Activated B cell treated with CpG ODN at 0.5 μM for 24 hours (primary cell): ENCODE data around the gene SNX9. TPM values are rescaled to one million over a fixed set of nuclear protein-coding genes. Genes with fewer than 3 reads are reported as not detected.

Source experiments
- ATAC-seq: fragments of 200-7000 bp; cut with Tn5 transposase; one replicate; pipeline ENCODE4 v1.10.0; 2021; ENCODE audit warnings: low read depth, mild to moderate bottlenecking, moderate library complexity
- CTCF ChIA-PET: fragments of 350-600 bp; sonication (Branson Sonifier 250); formaldehyde crosslinking; loops from one replicate; lab custom pipeline; 2021; ENCODE audit warnings: antibody characterized with exemption; lab: Charles Lee
- POLR2A ChIA-PET: fragments of 350-600 bp; sonication (Branson Sonifier 250); formaldehyde crosslinking; loops from one replicate; lab custom pipeline; 2021; ENCODE audit warnings: antibody characterized with exemption; lab: Charles Lee
- DNase-seq: peaks from one replicate; pipeline ENCODE4 v3.0.0; 2022
- H3K27ac Mint-ChIP-seq: one replicate; pipeline ENCODE4 v1.8.0; 2020; ENCODE audit warnings: mixed read lengths
- H3K27me3 Mint-ChIP-seq: one replicate; pipeline ENCODE4 v1.8.0; 2021; ENCODE audit warnings: mixed read lengths
- H3K36me3 Mint-ChIP-seq: one replicate; pipeline ENCODE4 v1.8.0; 2021; ENCODE audit warnings: low read depth, mixed read lengths
- H3K4me1 Mint-ChIP-seq: one replicate; pipeline ENCODE4 v1.8.0; 2021; ENCODE audit warnings: mixed read lengths
- H3K4me3 Mint-ChIP-seq: one replicate; pipeline ENCODE4 v1.8.0; 2020; ENCODE audit warnings: mild to moderate bottlenecking, mixed read lengths
- H3K9me3 Mint-ChIP-seq: one replicate; pipeline ENCODE4 v1.8.0; 2020; ENCODE audit warnings: mixed read lengths
- intact Hi-C: fragments of 100-400 bp; cut with micrococcal nuclease; formaldehyde crosslinking; loops from one replicate; pipeline ENCODE4 v1.15.1; 2024
- total RNA-seq: library from RNA; stranded (reverse); gene quantifications from 2 replicates; pipeline ENCODE4 v1.2.3, GENCODE V29; 2022
- TF ChIP-seq, protein P1 (sequence below): fragments of 200-600 bp; IDR thresholded peaks from one replicate; pipeline ENCODE4 v1.8.0; 2022; ENCODE audit warnings: antibody characterized with exemption, mild to moderate bottlenecking

Gene SNX9
- total RNA-seq, 1 donor from 2014 or later = 40.0 TPM

DNA sequence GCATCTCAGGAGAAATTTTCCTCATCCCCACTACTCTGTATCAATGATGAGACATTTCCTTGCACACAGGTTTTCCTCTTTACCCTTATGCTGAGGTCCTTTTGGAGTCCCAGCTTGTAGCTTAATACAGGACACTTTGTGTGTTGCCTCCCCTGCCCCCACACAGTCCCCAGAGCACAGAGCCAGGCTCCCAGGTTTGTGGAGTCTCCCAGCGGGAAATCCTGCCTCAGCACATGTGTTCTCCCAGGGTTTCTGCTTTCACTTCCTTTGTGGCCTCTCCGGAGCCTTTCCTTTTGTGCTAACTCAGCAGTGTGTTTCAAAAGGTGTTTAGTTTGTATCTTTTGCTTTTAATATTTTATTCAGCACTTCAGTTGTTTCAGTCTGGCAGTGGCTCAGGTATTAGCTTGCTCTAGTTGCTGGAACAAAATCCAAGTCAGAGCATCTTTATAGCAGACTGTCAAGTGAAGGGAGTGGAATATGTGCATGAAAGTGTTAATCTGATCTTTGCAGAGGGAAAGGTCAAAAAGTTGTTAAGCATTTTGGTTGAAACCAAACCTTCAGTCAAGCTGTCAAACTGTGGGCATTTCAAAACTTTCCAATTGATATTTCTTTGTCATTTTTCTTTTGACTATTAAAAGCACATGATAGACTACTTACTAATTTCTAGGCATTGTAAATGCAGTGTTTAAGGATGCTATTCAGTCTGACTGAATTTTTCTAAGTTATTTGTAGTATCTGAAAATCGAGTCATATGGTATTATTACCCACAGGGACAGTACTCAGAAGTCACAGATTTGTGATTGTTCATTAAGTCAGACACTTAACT, 8.6 kb downstream of the SNX9 start:
- Mint-ChIP-seq H3K9me3 (peaks cover 3% of the 10 kb centered on the region), H3K4me3 (peak overlapping the region; percentile 32), H3K4me1 (peaks cover 72% of the 10 kb centered on the region), H3K36me3 (peaks cover 59% of the 10 kb centered on the region), H3K27ac (peak overlapping the region; percentile 31), H3K27me3 (no peaks in the 10 kb centered on the region)
- CTCF ChIA-PET = interaction anchor here (2.7 kb wide), 1 partner anchor 42 kb away, joined by 9 read pairs; no protein-coding TSS in a partner anchor
- POLR2A ChIA-PET = interaction anchor here (1.0 to 2.5 kb wide), 2 partner anchors 14 to 70 kb away, joined by 3 to 15 read pairs; no protein-coding TSS in a partner anchor
- TF ChIP-seq, protein P1, sequence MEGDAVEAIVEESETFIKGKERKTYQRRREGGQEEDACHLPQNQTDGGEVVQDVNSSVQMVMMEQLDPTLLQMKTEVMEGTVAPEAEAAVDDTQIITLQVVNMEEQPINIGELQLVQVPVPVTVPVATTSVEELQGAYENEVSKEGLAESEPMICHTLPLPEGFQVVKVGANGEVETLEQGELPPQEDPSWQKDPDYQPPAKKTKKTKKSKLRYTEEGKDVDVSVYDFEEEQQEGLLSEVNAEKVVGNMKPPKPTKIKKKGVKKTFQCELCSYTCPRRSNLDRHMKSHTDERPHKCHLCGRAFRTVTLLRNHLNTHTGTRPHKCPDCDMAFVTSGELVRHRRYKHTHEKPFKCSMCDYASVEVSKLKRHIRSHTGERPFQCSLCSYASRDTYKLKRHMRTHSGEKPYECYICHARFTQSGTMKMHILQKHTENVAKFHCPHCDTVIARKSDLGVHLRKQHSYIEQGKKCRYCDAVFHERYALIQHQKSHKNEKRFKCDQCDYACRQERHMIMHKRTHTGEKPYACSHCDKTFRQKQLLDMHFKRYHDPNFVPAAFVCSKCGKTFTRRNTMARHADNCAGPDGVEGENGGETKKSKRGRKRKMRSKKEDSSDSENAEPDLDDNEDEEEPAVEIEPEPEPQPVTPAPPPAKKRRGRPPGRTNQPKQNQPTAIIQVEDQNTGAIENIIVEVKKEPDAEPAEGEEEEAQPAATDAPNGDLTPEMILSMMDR = no peak
- ATAC-seq = no peak
- no peak for DNase-seq
- intact Hi-C loops = loop anchor here (2.0 kb wide), 1 partner anchor 15 kb away; no protein-coding TSS in a partner anchor

DNA sequence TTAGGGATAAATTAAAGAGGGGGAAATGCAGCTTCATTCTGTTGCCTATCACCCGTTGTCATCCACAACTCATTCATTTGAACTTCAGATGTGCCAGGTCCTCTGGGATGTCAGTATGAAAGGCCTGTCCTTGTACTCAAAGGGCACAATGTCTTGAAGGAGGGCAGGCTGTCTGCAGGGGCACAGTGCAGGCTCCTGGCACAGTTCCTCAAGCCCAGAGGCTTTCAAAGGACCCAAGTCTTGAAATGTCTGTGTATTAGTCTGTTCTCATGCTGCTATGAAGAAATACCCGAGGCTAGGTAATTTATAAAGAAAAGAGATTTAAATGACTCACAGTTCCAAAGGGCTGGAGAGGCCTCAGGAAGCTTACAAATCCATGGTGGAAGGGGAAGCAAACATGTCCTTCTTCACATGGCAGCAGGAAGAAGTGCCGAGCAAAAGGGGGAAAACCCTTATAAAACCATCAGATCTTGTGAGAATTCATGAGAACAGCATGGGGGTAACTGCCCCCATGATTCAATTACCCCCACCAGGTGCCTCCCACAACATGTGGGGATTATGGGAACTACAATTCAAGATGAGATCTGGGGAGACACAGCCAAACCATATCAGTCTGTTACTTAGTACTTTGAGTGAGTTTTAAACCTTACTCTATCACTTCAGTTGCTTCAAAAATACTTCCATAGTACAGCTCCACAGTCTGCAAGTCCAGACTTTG, 9.4 kb downstream of the SNX9 start:
- Mint-ChIP-seq H3K4me3 (no peak overlapping the region), H3K9me3 (peaks cover 3% of the 10 kb centered on the region), H3K4me1 (peaks cover 79% of the 10 kb centered on the region), H3K36me3 (peaks cover 67% of the 10 kb centered on the region), H3K27ac (peak overlapping the region; percentile 59), H3K27me3 (no peaks in the 10 kb centered on the region)
- CTCF ChIA-PET = interaction anchor here (2.7 kb wide), 1 partner anchor 41 kb away, joined by 9 read pairs; no protein-coding TSS in a partner anchor
- DNase-seq = no peak
- intact Hi-C loops = no loop called here
- TF ChIP-seq, protein P1 = no peak
- POLR2A ChIA-PET = interaction anchor here (1.0 to 2.5 kb wide), 2 partner anchors 13 to 71 kb away, joined by 3 to 15 read pairs; no protein-coding TSS in a partner anchor
- no peak for ATAC-seq

DNA sequence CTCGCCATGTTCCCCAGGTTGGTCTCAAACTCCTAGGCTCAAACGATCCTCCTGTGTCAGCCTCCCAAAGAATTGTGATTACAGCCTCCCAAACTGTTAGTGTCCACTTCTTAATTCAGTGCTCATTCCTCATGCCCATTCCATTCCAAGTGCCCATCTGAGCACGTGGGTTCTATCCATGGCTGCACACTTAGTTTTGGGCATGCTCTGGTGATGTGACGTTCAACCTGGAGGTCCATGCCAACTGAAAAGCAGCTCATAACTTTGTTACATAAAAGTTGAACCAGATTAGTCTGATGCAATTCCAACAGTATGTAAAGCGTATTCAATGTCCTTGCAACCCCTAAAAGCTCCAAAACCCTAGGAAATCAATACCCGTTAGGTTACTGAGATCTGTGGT, 11.5 kb downstream of the SNX9 start:
- no peaks in the 10 kb centered on the region for H3K27me3 Mint-ChIP-seq
- peaks cover 61% of the 10 kb centered on the region for H3K36me3 Mint-ChIP-seq
- intact Hi-C loops = no loop called here
- ChIA-PET POLR2A (interaction anchor here (0.6 to 0.7 kb wide), 3 partner anchors 68 to 369 kb away, joined by 3 to 6 read pairs (median 5); no protein-coding TSS in a partner anchor), CTCF (no interaction called here)
- H3K4me3 Mint-ChIP-seq = no peak overlapping the region
- no peak for DNase-seq
- TF ChIP-seq, protein P1 = no peak
- peaks cover 82% of the 10 kb centered on the region for H3K4me1 Mint-ChIP-seq
- ATAC-seq = no peak
- H3K9me3 Mint-ChIP-seq = peaks cover 3% of the 10 kb centered on the region
- no peak overlapping the region for H3K27ac Mint-ChIP-seq

DNA sequence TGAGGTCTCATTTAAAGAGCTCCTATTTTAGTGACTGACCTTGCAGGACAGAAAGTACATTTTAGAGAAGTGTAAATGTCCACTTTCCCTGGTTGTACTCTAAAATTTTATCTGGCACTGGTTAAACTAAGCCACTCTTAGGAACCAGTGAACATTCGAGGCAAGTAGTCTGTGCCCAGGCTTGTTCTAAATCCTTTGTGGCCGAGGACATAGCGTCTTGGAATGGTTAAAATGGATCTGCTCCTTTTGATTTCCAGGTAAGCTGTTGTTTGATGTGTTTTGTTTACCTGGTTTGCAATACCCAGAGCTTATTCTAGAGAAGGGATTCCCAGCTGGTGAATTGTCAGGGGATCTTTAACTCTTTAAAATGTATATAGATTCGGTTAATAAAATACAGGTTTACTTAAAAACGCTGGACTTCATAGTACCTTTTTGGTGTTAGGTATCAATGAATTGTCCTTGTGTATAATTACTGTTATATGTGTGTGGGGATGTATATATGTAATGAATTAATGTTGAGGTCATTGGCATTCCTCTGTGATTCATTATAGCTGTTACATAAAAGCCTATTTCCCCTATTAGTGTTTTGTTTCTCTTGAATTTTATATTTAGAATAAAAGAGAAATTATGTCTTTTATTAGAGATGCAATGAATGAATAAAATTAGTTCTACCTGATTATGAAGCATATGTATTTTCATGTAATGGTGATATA, 15.8 kb downstream of the SNX9 start:
- ATAC-seq (no peak), DNase-seq (no peak)
- no peak overlapping the region for H3K4me3 Mint-ChIP-seq
- ChIA-PET CTCF (interaction anchor here (0.7 to 1.9 kb wide), 3 partner anchors 35 to 522 kb away, joined by 3 to 4 read pairs (median 3); no protein-coding TSS in a partner anchor), POLR2A (interaction anchor here (0.6 to 1.3 kb wide), 3 partner anchors 9 to 75 kb away, joined by 3 to 4 read pairs (median 3); no protein-coding TSS in a partner anchor)
- no peaks in the 10 kb centered on the region for H3K9me3 Mint-ChIP-seq
- intact Hi-C loops = no loop called here
- no peak overlapping the region for H3K27ac Mint-ChIP-seq
- peaks cover 82% of the 10 kb centered on the region for H3K4me1 Mint-ChIP-seq
- H3K27me3 Mint-ChIP-seq = no peaks in the 10 kb centered on the region
- TF ChIP-seq, protein P1 = no peak
- peaks cover 32% of the 10 kb centered on the region for H3K36me3 Mint-ChIP-seq
